Measurements from ENCODE around the gene RNF151.
"Not testable (repeated sequence)": the region's sequence is repeated elsewhere in the genome, so short reads cannot be mapped to it uniquely, and the experiment has no call there.

Gene RNF151

GRCh38 chr16:1945559-1946391 lies 20.9 kb upstream of the RNF151 start:
- H3K4me3 ChIP-seq (ENCODE audit: low read length) = no peak overlapping the region
- DNase-seq (ENCODE audit: low read depth) = no peak
- TF ChIP-seq CTCF (conservative IDR thresholded peaks at IDR 0.05; ENCODE audit: low read length) = no peak

GRCh38 chr16:1946495-1947368 lies 19.9 kb upstream of the RNF151 start:
- DNase-seq (ENCODE audit: low read depth) = no peak
- TF ChIP-seq CTCF (conservative IDR thresholded peaks at IDR 0.05; ENCODE audit: low read length) = no peak
- H3K4me3 ChIP-seq (ENCODE audit: low read length) = no peak overlapping the region

DNA sequence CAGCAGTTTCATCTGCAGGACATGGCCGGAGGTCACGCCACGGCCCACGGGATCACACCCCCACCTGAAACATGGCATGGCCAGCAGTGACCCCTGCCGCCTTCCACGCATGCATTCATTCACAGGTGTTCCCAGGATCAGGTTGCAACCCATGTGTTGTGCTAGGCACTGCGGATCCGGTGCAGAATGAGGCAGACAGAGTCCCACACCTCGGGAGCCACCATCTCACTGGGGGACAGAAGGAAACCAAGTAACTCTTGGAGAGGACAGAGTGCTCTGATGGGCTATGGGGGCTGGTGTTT lies 19.3 kb upstream of the RNF151 start:
- DNase-seq (ENCODE audit: low read depth) = no peak
- H3K4me3 ChIP-seq (ENCODE audit: low read length) = no peak overlapping the region
- no peak for TF ChIP-seq CTCF (conservative IDR thresholded peaks at IDR 0.05; ENCODE audit: low read length)

- TF ChIP-seq CTCF (conservative IDR thresholded peaks at IDR 0.05; ENCODE audit: low read length) = no peak
- H3K4me3 ChIP-seq (ENCODE audit: low read length) = no peak overlapping the region
- DNase-seq (ENCODE audit: low read depth) = no peak
Observed at GRCh38 chr16:1949507-1949906, 17.1 kb upstream of the RNF151 start.

GRCh38 chr16:1950047-1950446 lies 16.6 kb upstream of the RNF151 start:
- TF ChIP-seq CTCF (conservative IDR thresholded peaks at IDR 0.05; ENCODE audit: low read length) = no peak
- H3K4me3 ChIP-seq (ENCODE audit: low read length) = no peak overlapping the region
- DNase-seq (ENCODE audit: low read depth) = no peak

DNA sequence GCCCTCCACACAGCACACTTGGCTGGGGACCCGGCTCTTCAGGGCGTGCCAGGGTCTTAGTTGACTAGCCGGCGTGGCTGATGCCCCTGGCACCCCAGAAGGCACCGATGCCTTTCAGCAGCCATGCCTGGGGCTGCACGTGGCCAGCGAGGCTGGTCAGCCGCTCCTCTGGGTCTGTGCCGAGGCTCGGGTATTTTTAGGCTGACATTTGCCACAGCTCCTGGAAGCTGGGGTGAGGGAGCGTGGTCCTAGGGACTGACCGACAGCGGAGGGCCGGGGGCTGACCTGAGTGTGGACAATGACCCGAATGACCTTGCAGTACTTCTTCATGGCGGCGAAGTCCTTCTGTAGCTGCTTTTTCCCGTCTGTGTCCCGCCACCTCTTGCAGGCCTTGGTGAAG lies 16.1 kb upstream of the RNF151 start:
- H3K4me3 ChIP-seq (ENCODE audit: low read length) = no peak overlapping the region
- DNase-seq (ENCODE audit: low read depth) = no peak
- TF ChIP-seq CTCF (conservative IDR thresholded peaks at IDR 0.05; ENCODE audit: low read length) = no peak

DNA sequence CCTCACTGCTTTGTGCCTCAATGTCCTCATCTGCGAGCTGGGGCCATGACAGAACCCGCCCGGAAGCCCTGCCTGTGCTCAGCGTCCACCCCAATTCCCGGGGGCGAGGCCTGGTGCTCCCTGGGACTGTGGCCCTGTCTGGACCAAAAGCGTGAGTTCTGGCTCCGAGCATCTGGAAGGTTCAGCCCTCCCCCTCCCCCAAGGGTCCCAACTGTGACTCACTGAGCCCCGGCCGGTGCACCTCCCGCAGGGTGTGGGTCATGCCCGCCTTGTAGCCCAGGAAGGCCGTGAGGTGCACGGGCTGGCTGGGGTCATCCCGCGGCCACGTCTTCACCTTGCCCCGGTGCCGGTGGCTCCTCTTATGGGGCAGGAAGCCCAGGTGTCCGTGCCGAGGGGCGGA lies 12.9 kb upstream of the RNF151 start:
- TF ChIP-seq CTCF (conservative IDR thresholded peaks at IDR 0.05; ENCODE audit: low read length) = no peak

DNA sequence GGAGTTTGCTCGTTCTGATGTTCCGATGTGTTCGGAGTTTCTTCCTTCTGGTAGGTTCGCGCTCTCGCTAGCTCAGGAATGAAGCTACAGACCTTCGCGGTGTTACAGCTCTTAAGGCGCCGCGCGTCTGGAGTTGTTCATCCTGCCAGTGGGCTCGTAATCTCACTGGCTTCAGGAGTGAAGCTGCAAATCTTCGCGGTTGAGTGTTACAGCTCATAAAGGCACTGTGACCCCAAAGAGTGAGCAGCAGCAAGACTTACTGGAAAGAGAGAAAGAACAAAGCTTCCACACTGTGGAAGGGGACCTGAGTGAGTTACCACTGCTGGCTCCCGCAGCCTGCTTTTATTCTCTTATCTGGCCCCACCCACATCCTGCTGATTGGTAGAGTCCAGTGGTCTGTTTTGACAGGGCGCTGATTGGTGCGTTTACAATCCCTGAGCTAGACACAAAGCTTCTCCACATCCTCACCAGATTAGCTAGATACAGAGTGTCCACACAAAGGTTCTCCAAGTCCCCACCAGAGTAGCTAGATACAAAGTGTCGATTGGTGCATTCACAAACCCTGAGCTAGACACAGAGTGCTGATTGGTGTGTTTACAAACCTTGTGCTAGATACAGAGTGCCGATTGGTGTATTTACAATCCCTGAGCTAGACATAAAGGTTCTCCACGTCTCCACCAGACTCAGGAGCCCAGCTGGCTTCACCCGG lies 9.1 kb upstream of the RNF151 start:
- not testable (repeated sequence) for DNase-seq (ENCODE audit: low read depth); H3K4me3 ChIP-seq (ENCODE audit: low read length)

More for the DNA sequence above, 12.9 kb upstream of the RNF151 start:
- DNase-seq (ENCODE audit: low read depth) = no peak
- H3K4me3 ChIP-seq (ENCODE audit: low read length) = no peak overlapping the region

DNA sequence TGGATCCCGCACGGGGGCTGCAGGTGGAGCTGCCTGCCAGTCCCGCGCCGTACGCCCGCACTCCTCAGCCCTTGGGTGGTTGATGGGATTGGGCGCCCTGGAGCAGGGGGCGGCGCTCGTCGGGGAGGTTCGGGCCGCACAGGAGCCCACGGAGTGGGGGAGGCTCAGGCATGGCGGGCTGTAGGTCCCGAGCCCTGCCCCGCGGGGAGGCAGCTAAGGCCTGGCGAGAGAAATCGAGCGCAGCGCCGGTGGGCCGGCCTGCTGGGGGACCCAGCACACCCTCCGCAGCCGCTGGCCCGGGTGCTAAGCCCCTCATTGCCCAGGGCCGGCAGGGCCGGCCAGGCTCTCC lies 8.5 kb upstream of the RNF151 start:
- not testable (repeated sequence) for H3K4me3 ChIP-seq (ENCODE audit: low read length); DNase-seq (ENCODE audit: low read depth)

Measured in AG10803 (cell line).